Parathyroid adenoma (tissue), 2 donors: ENCODE measurements around the gene PALLD.

ENCODE experiments used
- H2AFZ ChIP-seq: fragments of 300-600 bp; sonication (generic); one replicate; pipeline ENCODE4 v1.7.0; 2017; ENCODE audit warnings: antibody characterized with exemption, mild to moderate bottlenecking
- H3K27ac ChIP-seq: fragments of 300-600 bp; sonication (generic); one replicate; pipeline ENCODE4 v1.7.0; 2017
- H3K27me3 ChIP-seq: fragments of 300-600 bp; sonication (generic); one replicate; pipeline ENCODE4 v1.7.0; 2017; ENCODE audit warnings: low read length; ENCODE audit not compliant: control insufficient read depth, insufficient read depth
- H3K36me3 ChIP-seq: fragments of 300-600 bp; sonication (generic); one replicate; pipeline ENCODE4 v1.7.0; 2017; ENCODE audit warnings: low read length; ENCODE audit not compliant: control insufficient read depth, insufficient read depth
- H3K4me1 ChIP-seq: fragments of 300-600 bp; sonication (generic); one replicate; pipeline ENCODE4 v1.7.0; 2017; ENCODE audit warnings: control low read depth
- H3K4me2 ChIP-seq: fragments of 300-600 bp; sonication (generic); one replicate; pipeline ENCODE4 v1.7.0; 2017; ENCODE audit warnings: low read length
- H3K4me3 ChIP-seq: fragments of 300-600 bp; sonication (generic); one replicate; pipeline ENCODE4 v1.7.0; 2017; ENCODE audit warnings: low read depth, low read length
- H3K79me2 ChIP-seq: fragments of 300-600 bp; sonication (generic); one replicate; pipeline ENCODE4 v1.7.0; 2017; ENCODE audit warnings: control low read depth
- H3K9ac ChIP-seq: fragments of 300-600 bp; sonication (generic); one replicate; pipeline ENCODE4 v1.7.0; 2017; ENCODE audit warnings: mild to moderate bottlenecking
- H3K9me3 ChIP-seq: fragments of 300-600 bp; sonication (generic); one replicate; pipeline ENCODE4 v1.7.0; 2017; ENCODE audit warnings: low read length; ENCODE audit not compliant: control insufficient read depth
- TF ChIP-seq, protein P1 (sequence below): fragments of 300-600 bp; sonication (generic); IDR thresholded peaks from one replicate; pipeline ENCODE4 v1.7.0; 2017; ENCODE audit warnings: antibody characterized with exemption, mild to moderate bottlenecking
- donor health status: primary hyperparathyroidism.

Gene PALLD

DNA sequence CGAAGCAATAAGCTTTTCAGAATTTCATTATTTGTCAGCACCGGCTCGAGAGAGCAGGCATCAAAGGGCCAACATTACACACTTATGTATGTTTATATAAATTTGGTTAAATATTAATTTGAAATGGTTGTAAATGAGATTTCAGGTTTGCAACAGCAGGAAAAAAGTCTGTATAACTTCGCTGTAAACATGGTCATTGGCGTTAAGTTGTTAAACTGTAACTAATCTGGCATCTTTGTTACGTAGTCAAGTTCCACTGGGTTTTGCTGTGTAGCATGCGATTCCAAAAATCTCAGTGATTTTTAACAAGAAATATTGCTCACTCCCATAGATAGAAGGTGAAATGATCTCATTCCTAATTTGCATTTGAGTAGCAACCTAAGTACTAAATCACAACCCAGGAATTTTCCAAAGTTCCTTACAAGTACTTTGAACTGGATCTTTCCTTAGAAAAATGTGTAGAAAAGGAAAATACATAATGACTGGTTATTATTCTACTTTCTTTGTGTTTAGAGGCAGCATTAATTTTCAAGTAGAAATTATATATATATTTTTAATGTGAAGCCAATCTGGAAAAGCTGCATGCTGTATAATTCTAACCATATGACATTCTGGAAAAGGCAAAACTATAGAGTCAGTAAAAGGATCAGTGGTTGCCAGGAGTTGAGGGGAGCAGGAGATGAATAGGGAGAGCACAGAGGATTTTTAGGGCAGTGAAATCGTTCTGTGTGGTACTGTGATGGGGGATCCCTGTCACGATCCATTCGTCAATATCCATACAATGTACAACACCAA is 291.1 kb downstream of the PALLD start:
- no peak overlapping the region for H3K4me2 ChIP-seq

GRCh38 chr4:168790898-168791297 is 294.0 kb downstream of the PALLD start:
- Histone ChIP-seq H2AFZ (no peak overlapping the region), H3K4me3 (no peak overlapping the region), H3K4me1 (no peaks in the 10 kb centered on the region), H3K79me2 (no peaks in the 10 kb centered on the region), H3K27me3 (no peaks in the 10 kb centered on the region), H3K27ac (no peak overlapping the region), H3K4me2 (no peak overlapping the region), H3K9ac (no peak overlapping the region), H3K9me3 (no peaks in the 10 kb centered on the region), H3K36me3 (no peaks in the 10 kb centered on the region)
- TF ChIP-seq, protein P1, sequence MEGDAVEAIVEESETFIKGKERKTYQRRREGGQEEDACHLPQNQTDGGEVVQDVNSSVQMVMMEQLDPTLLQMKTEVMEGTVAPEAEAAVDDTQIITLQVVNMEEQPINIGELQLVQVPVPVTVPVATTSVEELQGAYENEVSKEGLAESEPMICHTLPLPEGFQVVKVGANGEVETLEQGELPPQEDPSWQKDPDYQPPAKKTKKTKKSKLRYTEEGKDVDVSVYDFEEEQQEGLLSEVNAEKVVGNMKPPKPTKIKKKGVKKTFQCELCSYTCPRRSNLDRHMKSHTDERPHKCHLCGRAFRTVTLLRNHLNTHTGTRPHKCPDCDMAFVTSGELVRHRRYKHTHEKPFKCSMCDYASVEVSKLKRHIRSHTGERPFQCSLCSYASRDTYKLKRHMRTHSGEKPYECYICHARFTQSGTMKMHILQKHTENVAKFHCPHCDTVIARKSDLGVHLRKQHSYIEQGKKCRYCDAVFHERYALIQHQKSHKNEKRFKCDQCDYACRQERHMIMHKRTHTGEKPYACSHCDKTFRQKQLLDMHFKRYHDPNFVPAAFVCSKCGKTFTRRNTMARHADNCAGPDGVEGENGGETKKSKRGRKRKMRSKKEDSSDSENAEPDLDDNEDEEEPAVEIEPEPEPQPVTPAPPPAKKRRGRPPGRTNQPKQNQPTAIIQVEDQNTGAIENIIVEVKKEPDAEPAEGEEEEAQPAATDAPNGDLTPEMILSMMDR = no peak

More for the DNA sequence above, 291.1 kb downstream of the PALLD start:
- H2AFZ ChIP-seq = no peak overlapping the region
- H3K9ac ChIP-seq = no peak overlapping the region
- H3K36me3 ChIP-seq = no peaks in the 10 kb centered on the region
- H3K27ac ChIP-seq = no peak overlapping the region
- H3K27me3 ChIP-seq = no peaks in the 10 kb centered on the region
- H3K79me2 ChIP-seq = no peaks in the 10 kb centered on the region
- no peaks in the 10 kb centered on the region for H3K9me3 ChIP-seq
- no peak overlapping the region for H3K4me3 ChIP-seq
- no peaks in the 10 kb centered on the region for H3K4me1 ChIP-seq
- TF ChIP-seq, protein P1 = no peak

DNA sequence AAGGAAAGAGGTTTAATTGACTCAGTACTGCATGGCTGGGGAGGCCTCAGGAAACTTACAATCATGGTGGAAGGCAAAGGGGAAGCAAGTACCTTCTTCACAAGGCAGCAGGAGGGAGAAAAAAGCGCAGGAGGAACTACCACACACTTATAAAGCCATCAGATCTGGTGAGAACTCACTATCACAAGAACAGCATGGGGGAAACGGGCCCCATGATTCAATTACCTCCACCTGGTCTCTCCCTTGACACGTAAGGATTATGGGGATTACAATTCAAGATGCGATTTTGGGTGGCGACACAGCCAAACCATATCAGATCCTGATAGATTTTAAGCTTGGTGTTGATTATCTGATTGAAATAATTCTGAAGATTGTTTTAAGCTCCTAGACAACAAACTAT is 294.5 kb downstream of the PALLD start:
- H3K4me2 ChIP-seq = no peak overlapping the region
- no peaks in the 10 kb centered on the region for H3K4me1 ChIP-seq
- no peaks in the 10 kb centered on the region for H3K9me3 ChIP-seq
- H3K4me3 ChIP-seq = no peak overlapping the region
- no peaks in the 10 kb centered on the region for H3K79me2 ChIP-seq
- no peak overlapping the region for H2AFZ ChIP-seq
- H3K9ac ChIP-seq = no peak overlapping the region
- TF ChIP-seq, protein P1 = no peak
- H3K36me3 ChIP-seq = no peaks in the 10 kb centered on the region
- H3K27ac ChIP-seq = no peak overlapping the region
- H3K27me3 ChIP-seq = no peaks in the 10 kb centered on the region

DNA sequence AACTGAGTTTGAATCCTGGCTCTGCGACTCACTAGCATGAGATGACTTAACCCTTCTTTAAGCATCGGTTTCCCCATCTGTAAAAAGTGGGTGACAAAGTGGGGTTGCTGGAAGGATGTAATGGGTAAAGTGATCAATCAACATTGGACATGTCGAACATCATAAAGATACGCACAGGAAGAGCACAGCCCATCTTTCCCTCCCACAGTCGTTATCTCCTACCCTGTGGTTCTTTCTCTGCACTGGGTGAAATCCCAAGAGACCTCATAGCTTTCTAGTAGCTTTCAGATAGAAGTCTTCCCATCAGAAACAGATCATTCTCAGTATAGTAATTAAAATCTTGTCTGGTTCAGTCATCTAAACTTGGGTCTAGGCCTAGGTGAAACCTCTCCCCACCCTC is 296.7 kb downstream of the PALLD start:
- Histone ChIP-seq H3K27me3 (no peaks in the 10 kb centered on the region), H3K4me2 (no peak overlapping the region), H3K4me1 (peaks cover 6% of the 10 kb centered on the region), H3K27ac (no peak overlapping the region), H3K79me2 (no peaks in the 10 kb centered on the region), H3K9me3 (no peaks in the 10 kb centered on the region), H3K4me3 (no peak overlapping the region), H3K9ac (no peak overlapping the region), H3K36me3 (no peaks in the 10 kb centered on the region), H2AFZ (no peak overlapping the region)
- TF ChIP-seq, protein P1 = no peak
